ENCODE data around the gene RET.

RET gene

GRCh38 chr10:43173120-43173519, 96.3 kb downstream of the RET start (continued):
- no peak for TF ChIP-seq ZNF362 (tag by site-specific recombination; IDR thresholded peaks at IDR 0.05)
- no peak for TF ChIP-seq ZNF610 (tag by site-specific recombination; IDR thresholded peaks at IDR 0.05; ENCODE audit: borderline replicate concordance)
- no peak for TF ChIP-seq OSR2 (tag by site-specific recombination; IDR thresholded peaks at IDR 0.05)
- no peak for TF ChIP-seq ZNF335 (tag by site-specific recombination; conservative IDR thresholded peaks at IDR 0.05)
- no peak for TF ChIP-seq ZNF561 (tag by site-specific recombination; IDR thresholded peaks at IDR 0.05; ENCODE audit: borderline replicate concordance)

- no peaks in the 10 kb centered on the region for H3K4me1 ChIP-seq (ENCODE audit: control insufficient read depth, insufficient read depth, low read length)
- POLR2A ChIA-PET = interaction anchor here (0.6 kb wide), 1 partner anchor 569 kb away, joined by 3 read pairs; no protein-coding TSS in a partner anchor
- H3K27ac ChIP-seq (ENCODE audit: extremely low read depth, low read depth, low read length) = no peak overlapping the region
- TF ChIP-seq ZNF704 (tag by site-specific recombination; IDR thresholded peaks at IDR 0.05) (no peak), ZBTB48 (tag by site-specific recombination; IDR thresholded peaks at IDR 0.05) (no peak), ZNF530 (tag by site-specific recombination; IDR thresholded peaks at IDR 0.05; ENCODE audit: low read depth) (no peak), ZNF747 (tag by site-specific recombination; IDR thresholded peaks at IDR 0.05) (no peak), ZBTB1 (tag by site-specific recombination; IDR thresholded peaks at IDR 0.05) (no peak), GLI2 (tag by site-specific recombination; IDR thresholded peaks at IDR 0.05; ENCODE audit: borderline replicate concordance, low read depth) (no peak), SP7 (tag by site-specific recombination; IDR thresholded peaks at IDR 0.05) (no peak), ZNF366 (tag by site-specific recombination; conservative IDR thresholded peaks at IDR 0.05) (no peak), PRDM2 (tag by site-specific recombination; IDR thresholded peaks at IDR 0.05; ENCODE audit: borderline replicate concordance) (no peak), SETDB1 (IDR thresholded peaks at IDR 0.05; ENCODE audit: insufficient read length, low read length) (no peak), ZSCAN18 (tag by site-specific recombination; IDR thresholded peaks at IDR 0.05) (no peak), ZBTB49 (tag by site-specific recombination; IDR thresholded peaks at IDR 0.05; ENCODE audit: low read depth) (no peak), KLF9 (tag by site-specific recombination; IDR thresholded peaks at IDR 0.05; ENCODE audit: low read depth) (no peak), ZFP37 (tag by site-specific recombination; IDR thresholded peaks at IDR 0.05) (no peak), ZNF391 (tag by site-specific recombination; IDR thresholded peaks at IDR 0.05; ENCODE audit: borderline replicate concordance, low read depth) (no peak), PRDM4 (tag by site-specific recombination; IDR thresholded peaks at IDR 0.05) (no peak)
- CTCF ChIA-PET = interaction anchor here (0.6 to 0.7 kb wide), 2 partner anchors 23 to 300 kb away, joined by 3 read pairs; no protein-coding TSS in a partner anchor
- no peaks in the 10 kb centered on the region for H3K9me3 ChIP-seq (ENCODE audit: control insufficient read depth, insufficient read depth, low read depth, low read length)
- H3K4me3 ChIP-seq (ENCODE audit: low read depth, low read length) = no peak overlapping the region
- H3K36me3 ChIP-seq (ENCODE audit: control insufficient read depth in 2 of 2, insufficient read depth in 1 of 2, low read length in 2 of 2) = peaks cover 17 to 39% of the 10 kb centered on the region in 2 experiments
These were observed 98.1 kb downstream of the RET start for GRCh38 chr10:43174969-43175368.

Data from HEK293 (cell line).